Subcutaneous adipose tissue (tissue), 4 donors: ENCODE measurements around the gene PLEKHM3. TPM values are rescaled to one million over a fixed set of nuclear protein-coding genes. Genes with fewer than 3 reads are reported as not detected.

Experiments
- total RNA-seq, 4 donors: library from RNA; depleted of rRNA; stranded (reverse); fragments of >200 nt; gene quantifications; one replicate each; pipeline ENCODE4 v1.1.0, GENCODE V29; 2016
- TF ChIP-seq, protein P1 (sequence below): fragments of 450-650 bp; IDR thresholded peaks from one replicate; pipeline ENCODE4 v1.5.1; 2016; ENCODE audit warnings: low read depth, mild to moderate bottlenecking, control low read depth, antibody characterized with exemption, moderate library complexity

PLEKHM3 gene
- total RNA-seq, 4 donors from 2014 or later: 24.6 to 36.0 (median 26.2) TPM

DNA sequence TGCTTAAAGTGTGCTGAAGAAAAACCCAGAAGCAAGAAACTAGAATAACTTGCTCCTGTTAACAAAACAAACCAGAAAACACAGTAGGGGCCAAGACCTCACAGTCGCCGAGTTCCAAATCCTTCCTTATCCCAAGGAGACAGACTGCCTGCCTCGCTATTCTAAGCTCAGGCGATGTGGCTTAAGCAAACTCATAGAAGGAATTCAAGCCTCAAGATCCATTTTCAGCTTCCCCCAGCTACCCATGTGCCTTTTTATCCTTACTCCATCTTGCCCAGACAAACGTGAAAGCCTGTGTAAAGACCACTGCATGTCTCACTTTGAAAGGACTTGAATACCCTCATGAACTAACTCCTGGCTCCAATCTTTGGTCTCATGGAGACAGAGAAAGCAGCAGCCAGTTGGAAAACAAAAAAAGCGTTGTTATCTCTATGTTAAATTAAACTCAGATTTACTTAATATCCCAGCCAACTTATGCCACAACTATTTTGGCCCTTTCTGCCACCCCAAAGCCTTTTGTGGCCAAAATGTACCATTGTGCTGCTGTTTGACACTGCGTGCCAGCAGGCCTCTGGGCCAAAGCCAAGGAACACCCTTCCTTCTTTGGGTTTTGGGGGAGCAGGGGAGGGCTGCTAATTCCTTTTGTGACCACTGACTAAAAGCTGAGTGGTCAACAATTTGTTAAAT, 132.5 kb downstream of the PLEKHM3 start:
- TF ChIP-seq, protein P1, sequence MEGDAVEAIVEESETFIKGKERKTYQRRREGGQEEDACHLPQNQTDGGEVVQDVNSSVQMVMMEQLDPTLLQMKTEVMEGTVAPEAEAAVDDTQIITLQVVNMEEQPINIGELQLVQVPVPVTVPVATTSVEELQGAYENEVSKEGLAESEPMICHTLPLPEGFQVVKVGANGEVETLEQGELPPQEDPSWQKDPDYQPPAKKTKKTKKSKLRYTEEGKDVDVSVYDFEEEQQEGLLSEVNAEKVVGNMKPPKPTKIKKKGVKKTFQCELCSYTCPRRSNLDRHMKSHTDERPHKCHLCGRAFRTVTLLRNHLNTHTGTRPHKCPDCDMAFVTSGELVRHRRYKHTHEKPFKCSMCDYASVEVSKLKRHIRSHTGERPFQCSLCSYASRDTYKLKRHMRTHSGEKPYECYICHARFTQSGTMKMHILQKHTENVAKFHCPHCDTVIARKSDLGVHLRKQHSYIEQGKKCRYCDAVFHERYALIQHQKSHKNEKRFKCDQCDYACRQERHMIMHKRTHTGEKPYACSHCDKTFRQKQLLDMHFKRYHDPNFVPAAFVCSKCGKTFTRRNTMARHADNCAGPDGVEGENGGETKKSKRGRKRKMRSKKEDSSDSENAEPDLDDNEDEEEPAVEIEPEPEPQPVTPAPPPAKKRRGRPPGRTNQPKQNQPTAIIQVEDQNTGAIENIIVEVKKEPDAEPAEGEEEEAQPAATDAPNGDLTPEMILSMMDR: no peak

DNA sequence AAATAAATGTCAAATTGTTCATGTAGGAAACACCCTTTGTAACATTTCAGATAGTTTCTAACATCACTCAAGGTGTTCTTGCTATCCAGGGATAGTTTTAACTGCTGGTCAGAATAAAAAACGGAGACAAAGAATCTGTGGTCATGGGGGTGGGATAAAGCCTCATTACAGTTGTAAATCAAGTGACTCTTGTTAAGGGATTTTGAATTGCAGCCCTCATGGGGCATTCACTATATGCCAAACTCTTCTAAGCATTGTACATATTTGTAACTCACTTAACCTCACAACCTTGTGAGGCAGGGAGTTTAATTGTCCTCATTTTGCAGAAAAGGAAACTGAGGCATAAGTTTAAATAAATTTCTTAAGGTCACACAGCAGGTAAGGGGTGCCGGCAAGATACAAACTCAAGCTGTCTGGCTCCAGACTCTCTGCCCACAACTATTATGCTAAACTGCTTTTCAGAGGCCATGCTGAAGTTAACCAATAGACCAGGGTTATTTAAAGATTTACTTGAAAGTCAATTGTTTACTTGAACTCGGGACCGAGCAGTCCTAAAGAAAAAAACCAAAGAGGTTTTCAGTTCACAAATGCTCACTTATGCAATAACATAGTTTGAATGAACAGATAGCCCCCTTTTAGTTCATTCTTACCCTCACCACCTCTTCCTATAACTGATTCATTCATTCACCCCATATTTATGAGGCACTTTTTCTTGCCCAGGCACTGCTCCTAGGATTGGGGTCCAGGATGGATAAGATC, 134.1 kb downstream of the PLEKHM3 start:
- TF ChIP-seq, protein P1: no peak

DNA sequence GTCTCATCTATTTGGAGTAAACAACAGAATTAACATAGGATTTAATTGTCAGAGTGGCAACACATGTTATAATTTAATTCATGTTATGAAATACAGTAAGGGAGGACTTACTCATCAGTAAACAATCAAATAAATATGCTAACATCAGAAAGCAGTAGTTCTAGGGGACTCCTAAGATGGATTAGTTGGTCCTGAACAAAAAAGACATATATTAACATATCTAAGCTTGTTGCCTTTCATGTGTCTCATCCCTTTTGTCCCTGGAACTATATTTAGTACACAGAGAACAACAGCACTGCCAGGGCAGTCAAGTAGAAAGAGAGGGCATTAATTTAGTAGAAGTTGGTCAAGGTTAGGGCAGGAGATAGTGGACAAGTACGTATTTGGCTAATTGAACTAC, 137.8 kb downstream of the PLEKHM3 start:
- TF ChIP-seq, protein P1: no peak

DNA sequence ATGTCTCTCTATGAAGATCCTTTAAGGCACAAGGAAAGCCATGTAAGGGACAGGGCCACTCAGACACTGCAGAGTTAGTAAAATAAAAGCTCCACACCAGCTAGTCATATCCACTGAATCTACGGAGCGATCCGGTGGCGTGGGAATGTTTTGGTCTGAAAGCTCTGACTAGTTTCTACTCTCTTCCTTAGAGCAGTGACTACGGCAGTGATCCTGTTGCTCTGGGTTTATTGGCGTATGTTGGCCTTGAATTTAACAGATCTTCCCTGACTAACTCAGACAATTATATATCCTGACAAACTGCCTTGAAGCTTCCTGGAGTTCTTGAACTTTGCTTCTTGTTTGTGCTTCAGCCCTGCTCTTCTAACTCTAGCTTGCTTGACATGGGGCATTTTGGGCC, 140.3 kb downstream of the PLEKHM3 start:
- TF ChIP-seq, protein P1: no peak

DNA sequence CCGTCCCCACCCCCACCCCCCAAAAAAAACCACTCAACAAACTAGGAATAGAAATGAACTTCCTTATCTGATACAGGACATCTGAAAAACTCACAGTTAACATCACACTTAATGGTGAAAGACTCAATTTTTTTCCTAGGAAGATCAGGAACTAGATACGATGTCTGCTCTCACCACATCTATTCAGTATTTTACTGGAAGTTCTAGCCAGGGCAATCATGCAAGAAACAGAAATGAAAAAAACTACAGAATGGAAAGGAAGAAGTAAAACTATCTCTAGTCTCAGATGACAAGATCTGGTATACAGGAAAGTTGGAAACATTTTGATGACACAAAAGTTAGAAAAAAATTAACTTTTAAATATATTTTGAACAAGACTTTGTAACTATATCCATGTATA, 141.2 kb downstream of the PLEKHM3 start:
- TF ChIP-seq, protein P1: no peak

DNA sequence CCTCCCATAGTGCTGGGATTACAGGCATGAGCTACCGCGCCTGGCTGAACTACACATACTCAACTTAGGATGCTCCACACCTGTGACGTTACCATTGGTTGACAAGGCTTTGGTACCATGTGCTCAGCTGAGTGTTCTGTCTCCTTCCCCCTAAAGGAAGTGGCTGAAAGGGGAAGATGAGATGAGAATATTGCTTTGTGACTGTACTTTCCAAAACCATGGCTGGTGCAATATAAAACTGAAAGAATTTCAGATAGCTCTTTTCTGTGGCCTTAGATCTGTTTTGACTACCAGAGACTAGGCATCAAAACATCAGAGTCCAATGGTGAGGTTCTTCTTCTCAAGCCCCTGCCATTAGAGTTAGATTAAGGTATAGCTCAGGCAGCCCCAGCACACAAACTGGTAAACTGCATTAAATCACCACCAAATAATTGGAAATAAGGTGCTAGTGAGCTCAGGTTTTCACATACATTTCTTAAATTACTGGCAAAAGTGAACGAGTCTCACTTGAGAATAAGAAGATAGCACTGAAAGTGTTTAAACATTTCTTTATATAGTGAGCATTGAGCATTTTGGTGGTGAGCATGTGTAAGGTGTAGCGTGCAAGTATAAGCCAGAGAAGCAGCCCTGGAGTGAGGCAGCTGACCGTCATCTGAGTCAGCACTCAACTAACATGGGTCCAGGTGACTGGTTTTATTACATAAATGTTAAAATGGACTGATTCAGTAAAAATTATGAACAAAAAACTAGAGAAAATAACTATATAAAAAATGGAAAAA, 142.1 kb downstream of the PLEKHM3 start:
- TF ChIP-seq, protein P1: no peak

DNA sequence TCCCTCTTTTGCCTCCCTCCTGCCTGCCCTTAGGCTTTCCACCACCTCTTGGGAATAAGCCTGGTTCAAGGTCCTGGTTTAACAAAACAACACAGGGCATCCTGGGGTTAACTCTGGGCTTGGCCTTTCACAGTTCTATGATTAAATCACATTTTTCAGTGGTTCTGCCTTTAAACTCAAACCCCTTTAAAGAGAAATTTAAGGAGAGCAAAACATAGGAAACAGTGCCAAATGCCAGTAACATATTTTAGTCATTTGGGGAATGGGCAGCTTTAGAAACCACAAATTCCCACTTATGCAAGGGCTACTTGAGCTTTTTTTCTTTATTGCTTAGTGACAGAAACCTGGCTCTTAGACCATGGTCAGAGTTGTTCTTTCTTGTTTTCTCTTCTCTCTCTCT, 143.4 kb downstream of the PLEKHM3 start:
- TF ChIP-seq, protein P1: no peak
